ENCODE results near the gene GCM1. TPM values are rescaled to one million over a fixed set of nuclear protein-coding genes. Genes with fewer than 3 reads are reported as not detected.

Gene GCM1
- total RNA-seq, 1 experiment from 2014 or later: 0.07 TPM

GRCh38 chr6:53128842-53129241 lies 19.8 kb downstream of the GCM1 start:
- Histone ChIP-seq H3K27me3 (ENCODE audit: insufficient read depth, low read length) (peaks cover 13% of the 10 kb centered on the region), H3K4me2 (ENCODE audit: low read length) (no peak overlapping the region), H3K36me3 (ENCODE audit: control insufficient read depth in 1 of 2, insufficient read depth in 2 of 2, low read length in 2 of 2) (no peaks in the 10 kb centered on the region), H3K9ac (ENCODE audit: low read length) (no peak overlapping the region), H3K27ac (ENCODE audit: low read depth, low read length) (no peak overlapping the region), H3K79me2 (ENCODE audit: insufficient read depth, low read length) (no peaks in the 10 kb centered on the region), H3K4me3 (replicated peaks in 1 of 2; ENCODE audit: low read depth in 1 of 2, low read length in 2 of 2) (no peak overlapping the region), H2AFZ (ENCODE audit: low read depth, low read length, poor library complexity, severe bottlenecking) (no peak overlapping the region), H3K9me3 (ENCODE audit: control insufficient read depth in 1 of 2, insufficient read depth in 1 of 2, low read depth in 1 of 2, low read length in 2 of 2) (no peaks in the 10 kb centered on the region), H4K20me1 (ENCODE audit: insufficient read depth) (no peaks in the 10 kb centered on the region), H3K4me1 (ENCODE audit: control insufficient read depth in 1 of 2, insufficient read depth in 2 of 2, low read length in 2 of 2) (no peaks in the 10 kb centered on the region), H3K9me2 (ENCODE audit: insufficient read depth) (no peaks in the 10 kb centered on the region)
- ChIA-PET POLR2A (no interaction called here), RAD21 (ENCODE audit: low non-redundant PET in 1 of 2, low total read pairs in 2 of 2, uncharacterized antibody in 2 of 2, unreplicated experiment in 2 of 2) (no interaction called here), CTCF (interaction anchor here (0.7 kb wide), 1 partner anchor 257 kb away, joined by 3 read pairs; no protein-coding TSS in a partner anchor)
- intact Hi-C loops (cut with micrococcal nuclease): no loop called here
- ATAC-seq: no peak
- BruUV-seq (replicated peaks): no TSS peak
- no peak for DNase-seq (ENCODE audit: low read depth, low spot score)
- TF ChIP-seq POLR2A (IDR thresholded peaks at IDR 0.05; ENCODE audit: borderline replicate concordance, extremely low read depth, insufficient read depth, insufficient read length) (no peak), SRF (IDR thresholded peaks at IDR 0.05; ENCODE audit: low read depth) (no peak), SP1 (IDR thresholded peaks at IDR 0.05; ENCODE audit: low read depth) (no peak), ZFX (IDR thresholded peaks at IDR 0.05) (no peak), ZNF274 (IDR thresholded peaks at IDR 0.05; ENCODE audit: low read depth, low read length) (no peak), EZH2phosphoT487 (IDR thresholded peaks at IDR 0.05; ENCODE audit: borderline replicate concordance) (no peak), ATF3 (IDR thresholded peaks at IDR 0.05) (no peak), RAD21 (IDR thresholded peaks at IDR 0.05; ENCODE audit: low read depth) (no peak), CTCF (IDR thresholded peaks at IDR 0.05 in 2 of 3, conservative IDR thresholded peaks at IDR 0.05 in 1 of 3; ENCODE audit: borderline replicate concordance in 1 of 3, insufficient read depth in 1 of 3, low read depth in 2 of 3, low read length in 2 of 3) (no peak), POLR2AphosphoS5 (IDR thresholded peaks at IDR 0.05; ENCODE audit: low read depth, low read length) (no peak), CEBPB (IDR thresholded peaks at IDR 0.05; ENCODE audit: low read depth) (no peak), TCF7L2 (IDR thresholded peaks at IDR 0.05; ENCODE audit: borderline replicate concordance, extremely low read depth, insufficient read depth, insufficient read length) (no peak), CBX3 (IDR thresholded peaks at IDR 0.05; ENCODE audit: low read depth) (no peak), YY1 (IDR thresholded peaks at IDR 0.05; ENCODE audit: extremely low read depth, insufficient replicate concordance, low read depth, low read length) (no peak), EZH2 (IDR thresholded peaks at IDR 0.05) (no peak), MAX (IDR thresholded peaks at IDR 0.05) (no peak)

Data from HCT116 (cell line).